ENCODE measurements around the gene NCS1. TPM values are rescaled to one million over a fixed set of nuclear protein-coding genes. Genes with fewer than 3 reads are reported as not detected.
A peak's percentile ranks its signal among the peaks of the same experiment; 100 is the strongest.

NCS1 gene
- total and polyA plus RNA-seq, 2 of the 8 experiments (the other 6 are each of a cell fraction or from before 2014, with no cell fraction given) = 34.7 to 47.6 TPM

- H3K27ac ChIP-seq (ENCODE audit: low read depth, low read length) = peak overlapping the region; percentile 38; the same call in 1 of the 2 replicates
- TF ChIP-seq E2F6 (IDR thresholded peaks at IDR 0.05) (no peak), BRCA1 (IDR thresholded peaks at IDR 0.05; ENCODE audit: low read depth, low read length) (no peak), HDAC6 (IDR thresholded peaks at IDR 0.05; ENCODE audit: low read depth, low read length) (no peak), RXRA (IDR thresholded peaks at IDR 0.05; ENCODE audit: insufficient read depth, low read depth, low read length) (no peak), RNF2 (IDR thresholded peaks at IDR 0.05; ENCODE audit: borderline replicate concordance, low read depth, low read length, missing control alignments, poor library complexity, severe bottlenecking) (no peak), TAF1 (IDR thresholded peaks at IDR 0.05; ENCODE audit: low read depth, low read length) (no peak), NRF1 (IDR thresholded peaks at IDR 0.05; ENCODE audit: low read depth, low read length) (no peak), FOSL1 (IDR thresholded peaks at IDR 0.05; ENCODE audit: insufficient read depth, low read depth, low read length) (no peak), SP1 (IDR thresholded peaks at IDR 0.05; ENCODE audit: low read depth, low read length) (no peak)
Measured at GRCh38 chr9:130138171-130138653, 34.0 kb upstream of the NCS1 start.

More at GRCh38 chr9:130138171-130138653, 34.0 kb upstream of the NCS1 start:
- Histone ChIP-seq H4K91ac (replicated peaks; ENCODE audit: insufficient read length, low read length) (no peak overlapping the region), H3K14ac (ENCODE audit: insufficient read length) (no peak overlapping the region), H2BK120ac (replicated peaks; ENCODE audit: low read depth, low read length) (peak overlapping the region; percentile 70), H4K20me1 (replicated peaks in 1 of 2; ENCODE audit: control insufficient read depth in 1 of 2, insufficient read depth in 2 of 2, low read length in 2 of 2) (no peaks in the 10 kb centered on the region), H3K27me3 (replicated peaks in 1 of 4; ENCODE audit: control insufficient read depth in 3 of 4, extremely low read depth in 1 of 4, insufficient read depth in 3 of 4, low read length in 3 of 4) (no peaks in the 10 kb centered on the region), H4K5ac (ENCODE audit: insufficient read length, low read depth, low read length) (no peak overlapping the region), H2BK12ac (ENCODE audit: low read depth, low read length) (peak overlapping the region; percentile 86; the same call in 1 of the 2 replicates), H2AK5ac (ENCODE audit: low read depth, low read length) (0 out of 2 replicates have a peak overlapping the region, but pooled peaks have one; percentile 96), H3K79me2 (ENCODE audit: control insufficient read depth in 1 of 2, insufficient read depth in 2 of 2, low read length in 2 of 2) (no peaks in the 10 kb centered on the region), H2BK15ac (ENCODE audit: low read length) (peak overlapping the region; percentile 25; the same call in 1 of the 2 replicates), H3K36me3 (ENCODE audit: control insufficient read depth in 2 of 4, insufficient read depth in 4 of 4, low read length in 3 of 4) (no peaks in the 10 kb centered on the region), H3K4ac (replicated peaks; ENCODE audit: insufficient read length, low read depth, low read length) (no peak overlapping the region), H3K9me3 (ENCODE audit: insufficient read depth in 2 of 2, low read depth in 1 of 2, low read length in 1 of 2) (no peaks in the 10 kb centered on the region), H3K23me2 (ENCODE audit: low read depth, low read length) (no peaks in the 10 kb centered on the region), H2AFZ (ENCODE audit: low read length) (no peak overlapping the region), H2BK20ac (ENCODE audit: low read length) (peak overlapping the region; percentile 77; the same call in 1 of the 2 replicates), H3K23ac (ENCODE audit: insufficient read length) (no peak overlapping the region), H4K8ac (ENCODE audit: extremely low read depth, insufficient read depth, low read length) (no peak overlapping the region), H2BK5ac (ENCODE audit: low read depth, low read length) (peak overlapping the region; percentile 46; the same call in 1 of the 2 replicates), H3K4me1 (replicated peaks in 1 of 4; ENCODE audit: control insufficient read depth in 3 of 4, insufficient read depth in 4 of 4, low read length in 3 of 4) (peaks cover 12 to 25% (median 18%) of the 10 kb centered on the region in 4 experiments), H3K79me1 (ENCODE audit: low read depth, low read length) (no peaks in the 10 kb centered on the region), H3K56ac (replicated peaks; ENCODE audit: insufficient read length, low read depth, low read length) (no peak overlapping the region), H3K4me2 (ENCODE audit: insufficient read depth in 1 of 2, low read depth in 2 of 2, low read length in 2 of 2) (peak overlapping the region; percentile 49 to 67), H3K4me3 (ENCODE audit: extremely low read depth in 1 of 4, insufficient read depth in 2 of 4, low read depth in 3 of 4, low read length in 4 of 4) (no peak overlapping the region; a peak in 1 of 8 replicates), H3K18ac (ENCODE audit: extremely low read depth, low read length) (0 out of 2 replicates have a peak overlapping the region, but pooled peaks have one; percentile 14), H3K9ac (replicated peaks in 1 of 4; ENCODE audit: extremely low read depth in 1 of 4, low read depth in 3 of 4, low read length in 3 of 4) (no peak overlapping the region)
- 42% methylated on average over 5 of the region's 10 CpGs; no CpG with 5 or more reads in 1 of the 2 experiments for WGBS, 2 experiments (ENCODE audit: extremely low coverage in 1 of 2, insufficient coverage in 1 of 2, insufficient read length in 1 of 2, insufficient replicate concordance in 2 of 2, low coverage in 1 of 2, low lambda C conversion rate in 2 of 2, missing lambda C conversion rate in 1 of 2)
- FAIRE-seq (no peak), DNase-seq (ENCODE audit: low read depth in 1 of 2, low spot score in 2 of 2) (peak; percentile 34 to 64)
- ChIA-PET CTCF (ENCODE audit: partially characterized antibody) (interaction anchor here (0.7 to 1.3 kb wide), 4 partner anchors 15 to 36 kb away, joined by 3 to 5 read pairs (median 4); no protein-coding TSS in a partner anchor), POLR2A (ENCODE audit: partially characterized antibody) (interaction anchor here (0.7 kb wide), 1 partner anchor 69 kb away, joined by 3 read pairs; no protein-coding TSS in a partner anchor)

All from H1 (cell line).